ENCODE data around the gene CCL26. TPM values are rescaled to one million over a fixed set of nuclear protein-coding genes. Genes with fewer than 3 reads are reported as not detected.

CCL26 gene
- total RNA-seq, 6 experiments from 2014 or later: not detected

DNA sequence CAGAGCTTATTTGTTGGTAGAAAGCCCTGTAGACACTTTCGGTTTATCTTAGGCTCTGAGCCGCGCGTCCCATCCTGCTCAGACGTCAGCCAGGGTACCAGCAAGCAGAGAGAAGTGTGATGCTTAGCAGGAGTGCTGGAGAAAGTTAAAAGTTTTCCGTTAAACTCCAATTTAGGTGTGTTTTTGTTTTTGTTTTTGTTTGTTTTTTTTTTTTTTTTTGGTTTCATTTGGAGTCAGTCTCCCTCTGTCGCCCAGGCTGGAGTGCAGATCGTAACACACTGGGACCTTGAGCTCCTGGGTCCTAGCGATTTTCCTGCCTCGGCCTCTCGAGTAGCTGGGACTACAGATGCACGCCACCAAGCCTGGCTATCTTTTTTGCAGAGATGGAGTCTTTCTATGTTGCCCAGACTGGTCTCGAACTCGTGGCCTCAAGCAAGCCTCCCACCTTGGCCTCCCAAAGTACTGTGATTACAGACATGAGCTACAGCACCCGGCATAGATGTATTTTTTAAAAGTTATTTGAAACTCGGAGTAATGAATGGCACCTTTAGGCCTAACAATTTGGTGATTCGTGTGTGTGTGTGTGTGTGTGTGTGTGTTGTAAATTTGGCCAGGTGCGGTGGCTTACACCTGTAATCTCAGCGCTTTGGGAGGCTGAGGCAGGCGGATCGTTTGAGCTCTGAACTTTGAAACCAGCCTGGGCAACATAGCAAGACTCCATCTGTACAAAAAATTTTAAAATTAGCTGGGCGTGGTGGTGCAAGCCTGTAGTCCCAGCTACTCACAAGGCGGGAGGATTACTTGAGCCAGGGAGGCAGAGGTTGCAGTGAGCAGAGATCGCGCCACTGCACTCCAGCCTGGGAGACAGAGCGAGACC is 32.0 kb downstream of the CCL26 start:
- intact Hi-C loops (cut with DNase I): no loop called here
- no peaks in the 10 kb centered on the region for H3K27me3 ChIP-seq
- H3K4me3 ChIP-seq: peak overlapping the region; percentile 73 to 96 (median 80)
- no peak for TF ChIP-seq CTCF (IDR thresholded peaks at IDR 0.05)
- TF ChIP-seq POLR2A (IDR thresholded peaks at IDR 0.05): no peak
- 51% methylated on average over 21 of the region's 26 CpGs for WGBS (ENCODE audit: insufficient coverage, low coverage, low lambda C conversion rate, missing lambda C conversion rate)
- peak overlapping the region; percentile 85 to 88 (median 87) for H3K27ac ChIP-seq
- H3K9me3 ChIP-seq: no peaks in the 10 kb centered on the region
- H3K4me1 ChIP-seq: peaks cover 0 to 5% (median 0%) of the 10 kb centered on the region in 4 donors
- H3K36me3 ChIP-seq: no peaks in the 10 kb centered on the region
- no peak for DNase-seq
- ATAC-seq: peak in 1 of 4 donors; percentile 23

GRCh38 chr7:75738975-75739795 is 32.8 kb downstream of the CCL26 start:
- H3K4me1 ChIP-seq: peaks cover 0 to 5% (median 0%) of the 10 kb centered on the region in 4 donors
- peak overlapping the region; percentile 80 to 99 (median 96) for H3K4me3 ChIP-seq
- intact Hi-C loops (cut with DNase I): no loop called here
- WGBS (ENCODE audit: insufficient coverage, low coverage, low lambda C conversion rate, missing lambda C conversion rate): 0% methylated on average over 5 of the region's 89 CpGs
- peak; percentile 93 to 97 (median 95) for ATAC-seq
- no peaks in the 10 kb centered on the region for H3K36me3 ChIP-seq
- peak overlapping the region; percentile 85 to 88 (median 87) for H3K27ac ChIP-seq
- DNase-seq: peak; percentile 100
- peak; percentile 50 for TF ChIP-seq POLR2A (IDR thresholded peaks at IDR 0.05)
- peak; percentile 13 to 37 (median 28) for TF ChIP-seq CTCF (IDR thresholded peaks at IDR 0.05)
- no peaks in the 10 kb centered on the region for H3K9me3 ChIP-seq
- no peaks in the 10 kb centered on the region for H3K27me3 ChIP-seq

- Histone ChIP-seq H3K4me3 (peak within 1 kb of the TSS; percentile 80 to 99 (median 96)), H3K9me3 (no peaks in the 10 kb centered on the region), H3K36me3 (no peaks in the 10 kb centered on the region), H3K4me1 (peaks cover 0 to 5% (median 0%) of the 10 kb centered on the region in 4 donors), H3K27ac (peak within 1 kb of the TSS; percentile 85 to 88 (median 87)), H3K27me3 (no peaks in the 10 kb centered on the region)
- TF ChIP-seq POLR2A (IDR thresholded peaks at IDR 0.05) (no peak), CTCF (IDR thresholded peaks at IDR 0.05) (no peak)
- WGBS (ENCODE audit: insufficient coverage, low coverage, low lambda C conversion rate, missing lambda C conversion rate): 0% methylated on average over 7 of the region's 30 CpGs
- intact Hi-C loops (cut with DNase I): no loop called here
- no peak for DNase-seq
- ATAC-seq: no peak
Measured at GRCh38 chr7:75738604-75738974, 33.4 kb downstream of the CCL26 start, which contains the start of gene HIP1. TSS of gene HIP1 (minus strand) at chr7:75738941. CDS start at chr7:75738920, 21 bp downstream.

DNA sequence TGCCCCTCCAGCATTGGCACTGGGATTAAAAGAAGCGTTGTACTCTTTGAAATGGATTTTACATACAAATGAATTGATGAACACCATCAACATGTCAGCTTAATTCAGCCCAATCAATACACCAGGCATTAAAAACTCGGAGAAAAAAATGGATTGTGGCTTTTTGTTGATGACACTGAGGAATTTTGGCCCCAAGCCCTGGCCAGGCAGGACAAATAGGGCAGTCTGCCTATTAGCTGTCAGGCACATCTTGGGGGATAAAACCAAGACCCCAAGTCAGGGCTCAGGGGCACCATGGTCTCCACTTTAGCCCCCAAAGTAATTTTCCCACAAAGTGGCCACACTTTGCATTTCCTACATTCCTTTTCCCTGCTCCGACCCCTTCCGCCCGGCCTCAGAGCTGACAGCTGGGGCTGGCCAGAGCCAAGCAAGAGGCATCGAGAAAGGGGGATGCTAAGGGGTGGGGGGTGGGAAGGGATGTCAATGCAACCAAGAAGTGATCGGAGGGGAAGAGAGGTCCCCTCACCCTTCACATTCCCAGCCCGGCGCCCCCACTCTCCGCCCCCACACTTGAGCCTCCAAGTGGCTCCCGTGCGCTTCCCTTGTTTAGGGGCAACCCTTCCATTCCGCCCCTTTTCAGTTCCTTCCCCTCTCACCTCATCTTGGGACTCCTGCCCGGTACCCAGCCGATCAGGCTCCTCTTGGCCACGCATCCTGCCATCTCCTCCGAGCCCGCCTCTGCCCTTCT is 34.0 kb downstream of the CCL26 start:
- intact Hi-C loops (cut with DNase I): no loop called here
- H3K9me3 ChIP-seq: no peaks in the 10 kb centered on the region
- H3K27me3 ChIP-seq: no peaks in the 10 kb centered on the region
- TF ChIP-seq POLR2A (IDR thresholded peaks at IDR 0.05): no peak
- peak overlapping the region; percentile 68 to 99 (median 96) for H3K4me3 ChIP-seq
- no peak for DNase-seq
- H3K4me1 ChIP-seq: peaks cover 0 to 5% (median 0%) of the 10 kb centered on the region in 4 donors
- H3K27ac ChIP-seq: peak overlapping the region; percentile 55 to 72 (median 72)
- WGBS (ENCODE audit: insufficient coverage, low coverage, low lambda C conversion rate, missing lambda C conversion rate): 8% methylated on average over 14 of the region's 18 CpGs
- no peaks in the 10 kb centered on the region for H3K36me3 ChIP-seq
- no peak for ATAC-seq
